NCI-H2171 treated with DMSO at 0.1 percent for 48 hours (cell line): Measurements from ENCODE around the gene CPT1C.

ENCODE experiments used
- DNase-seq: peaks from one replicate; lab custom pipeline; 2025; lab: John Stamatoyannopoulos, UW

Gene CPT1C

GRCh38 chr19:49758292-49758691 is 67.4 kb downstream of the CPT1C start:
- no peak for DNase-seq

- no peak for DNase-seq
These were observed 70.3 kb downstream of the CPT1C start for GRCh38 chr19:49761249-49761624.

DNA sequence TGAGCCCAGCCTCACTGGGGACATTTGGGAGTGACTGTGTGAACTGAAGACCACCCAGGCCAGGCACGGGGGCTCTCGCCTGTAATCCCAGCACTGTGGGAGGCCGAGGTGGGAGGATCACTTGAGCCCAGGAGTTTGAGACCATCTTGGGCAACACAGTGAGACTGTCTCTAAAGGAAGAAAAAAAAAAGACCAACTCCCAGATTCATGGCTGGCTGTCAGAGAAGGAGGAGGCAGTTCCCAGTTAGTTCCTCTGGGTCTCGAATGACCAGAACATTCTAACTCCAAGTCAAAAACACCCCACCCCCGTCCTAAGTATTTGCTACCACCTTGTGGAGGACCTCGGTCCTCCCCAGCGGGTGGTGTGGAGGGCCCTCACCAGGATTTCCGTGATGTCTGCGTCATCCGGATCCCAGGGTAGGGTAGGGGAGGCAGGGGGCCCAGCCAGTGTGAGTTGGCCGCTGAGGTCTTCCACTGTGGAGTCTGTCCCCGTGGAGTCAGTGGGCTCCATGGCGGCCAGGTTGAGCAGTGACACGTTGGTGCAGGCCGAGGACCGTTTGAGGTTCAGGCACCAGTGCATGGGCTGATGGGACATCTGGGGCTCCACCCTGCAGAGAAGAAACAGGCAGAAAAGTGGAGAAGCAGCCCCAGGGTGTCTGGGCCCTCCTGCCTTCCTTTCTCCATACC is 70.9 kb downstream of the CPT1C start:
- no peak for DNase-seq

DNA sequence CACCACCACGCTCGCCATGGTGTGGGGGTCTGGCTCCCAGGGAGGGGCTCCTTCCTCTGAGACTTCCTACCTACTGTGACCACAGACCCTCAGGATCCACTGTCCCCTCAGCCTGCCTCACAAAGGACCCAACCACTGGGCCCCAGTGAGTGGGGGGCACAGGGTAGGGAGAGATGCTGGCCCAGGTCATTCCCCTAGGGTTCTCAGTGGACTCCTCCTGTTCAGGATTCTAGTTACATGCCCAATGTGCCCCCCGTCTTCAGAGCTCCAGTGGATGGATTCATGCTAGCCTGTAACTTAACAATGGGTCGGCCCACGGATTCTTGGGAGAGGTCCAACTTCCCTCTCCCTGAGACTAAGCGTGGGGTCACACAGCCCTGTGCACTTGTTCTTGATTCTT is 72.3 kb downstream of the CPT1C start, which contains the start of gene TSKS:
Gene TSKS, minus strand, starts transcription at position 77 of the 400 bp plus-strand sequence. Its CDS starts 59 bp downstream, at position 18.
- DNase-seq = no peak
